SK-N-DZ (cell line): ENCODE data around the gene METTL6.
A peak's percentile ranks its signal among the peaks of the same experiment; 100 is the strongest.
"Not testable (repeated sequence)": the region's sequence is repeated elsewhere in the genome, so short reads cannot be mapped to it uniquely, and the experiment has no call there.

Experiments used
- DNase-seq: peaks from one replicate; pipeline ENCODE4 v3.0.0-alpha.2; 2015; ENCODE audit warnings: low spot score

METTL6 gene

DNA sequence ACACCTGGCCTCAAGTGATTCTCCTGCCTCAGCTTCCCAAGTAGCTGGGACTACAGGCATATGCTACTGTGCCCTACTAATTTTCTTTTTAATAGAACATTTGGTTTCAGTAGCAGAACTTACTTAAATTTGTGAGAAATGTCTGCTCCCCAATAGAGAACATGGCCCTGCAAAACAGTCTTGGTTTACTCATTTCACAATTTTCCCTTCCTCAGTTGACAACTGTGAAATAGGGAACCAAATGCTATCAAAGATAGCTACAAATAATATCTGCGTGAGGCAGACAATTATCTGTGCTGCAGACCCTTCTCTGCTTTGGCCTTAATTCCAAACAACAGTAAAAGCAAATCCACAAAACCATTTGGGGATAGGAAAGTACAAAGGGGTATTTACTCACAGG is 22.6 kb downstream of the METTL6 start:
- DNase-seq, result no peak

DNA sequence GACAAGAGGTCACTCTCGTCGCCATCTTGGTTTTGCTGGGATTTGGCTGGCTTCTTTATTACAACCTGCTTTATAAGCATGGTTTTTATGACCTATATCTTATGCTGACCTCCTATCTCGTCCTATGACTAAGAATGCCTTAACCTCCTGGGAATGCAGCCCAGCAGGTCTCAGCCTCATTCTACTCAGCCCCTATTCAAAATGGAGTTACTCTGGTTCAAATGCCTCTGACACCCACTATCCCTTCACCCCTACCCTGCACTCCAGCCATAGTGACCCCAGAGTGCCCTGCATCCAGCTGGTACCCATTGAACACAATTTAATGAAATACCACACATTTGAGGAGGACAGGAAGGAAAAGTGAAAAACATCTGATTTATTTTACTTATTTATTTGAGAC is 23.4 kb downstream of the METTL6 start:
- DNase-seq, result no peak

DNA sequence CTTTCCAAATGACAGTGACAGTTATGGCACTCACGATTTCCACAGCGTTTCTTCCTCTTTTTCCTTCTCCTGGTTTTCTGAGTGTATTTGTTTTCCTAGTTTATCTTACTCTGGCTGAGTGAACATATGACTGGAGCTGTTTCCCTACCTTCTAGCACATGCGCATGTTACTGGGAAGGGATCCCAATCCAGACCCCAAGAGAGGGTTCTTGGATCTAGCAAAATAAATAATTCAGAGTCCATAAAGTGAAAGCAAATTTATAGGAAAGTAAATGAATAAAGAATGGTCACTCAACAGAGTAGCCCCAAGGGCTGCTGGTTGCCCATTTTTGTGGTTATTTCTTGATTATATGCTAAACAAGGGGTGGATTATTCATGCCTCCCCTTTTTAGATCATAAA is 23.8 kb downstream of the METTL6 start:
- DNase-seq, result no peak

DNA sequence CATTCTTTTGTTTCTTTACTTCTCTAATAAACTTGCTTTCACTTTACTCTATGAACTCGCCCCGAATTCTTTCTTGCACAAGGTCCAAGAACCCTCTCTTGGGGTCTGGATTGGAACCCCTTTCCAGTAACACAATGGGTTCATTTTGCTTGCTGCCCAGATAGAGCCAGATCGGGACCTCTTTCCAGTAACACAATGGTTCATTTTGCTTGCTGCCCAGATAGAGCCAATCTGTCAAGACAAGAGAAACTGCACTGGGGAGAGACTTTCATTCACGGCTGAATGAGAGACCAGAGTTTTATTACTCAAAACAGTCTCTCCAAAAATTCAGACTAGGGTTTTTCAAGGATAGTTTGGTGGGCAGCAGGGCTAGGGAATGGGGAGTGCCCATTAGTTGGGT is 25.4 kb downstream of the METTL6 start:
- DNase-seq, result no peak

DNA sequence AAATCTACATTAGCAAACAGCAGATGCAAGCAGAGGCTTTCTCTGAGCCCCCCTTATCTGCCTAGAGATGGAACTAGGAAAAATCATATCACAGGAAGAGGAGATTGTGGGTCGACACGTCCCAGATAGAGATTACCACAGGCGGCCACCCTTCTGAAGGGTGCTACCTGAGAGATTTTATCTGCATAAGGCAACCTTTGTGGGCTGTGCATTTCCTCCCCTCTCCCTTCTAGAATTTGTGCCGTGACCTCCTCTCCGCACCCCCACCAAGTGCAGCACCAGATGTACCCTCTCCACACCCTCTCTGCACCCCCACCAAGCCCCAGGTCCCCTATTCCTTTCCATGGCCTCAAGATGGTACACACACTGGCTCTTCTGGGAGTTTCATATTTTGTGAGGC is 27.4 kb downstream of the METTL6 start:
- no peak for DNase-seq

DNA sequence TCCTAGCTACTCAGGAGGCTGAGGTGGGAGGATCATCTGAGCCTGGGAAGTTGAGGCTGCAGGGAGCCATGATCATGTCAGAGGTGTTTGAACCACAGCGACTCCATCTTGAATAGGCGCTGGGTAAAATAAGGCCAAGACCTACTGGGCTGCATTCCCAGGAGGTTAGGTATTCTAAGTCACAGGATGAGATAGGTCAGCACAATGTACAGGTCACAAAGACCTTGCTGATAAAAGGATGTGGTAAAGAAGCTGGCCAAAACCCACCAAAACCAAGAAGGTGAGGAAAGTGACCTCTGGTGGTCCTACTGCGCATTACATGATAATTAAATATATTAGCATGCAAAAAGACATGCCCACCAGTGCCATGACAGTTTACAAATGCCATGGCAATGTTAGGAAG is 28.6 kb downstream of the METTL6 start:
- peak; percentile 50 for DNase-seq

DNA sequence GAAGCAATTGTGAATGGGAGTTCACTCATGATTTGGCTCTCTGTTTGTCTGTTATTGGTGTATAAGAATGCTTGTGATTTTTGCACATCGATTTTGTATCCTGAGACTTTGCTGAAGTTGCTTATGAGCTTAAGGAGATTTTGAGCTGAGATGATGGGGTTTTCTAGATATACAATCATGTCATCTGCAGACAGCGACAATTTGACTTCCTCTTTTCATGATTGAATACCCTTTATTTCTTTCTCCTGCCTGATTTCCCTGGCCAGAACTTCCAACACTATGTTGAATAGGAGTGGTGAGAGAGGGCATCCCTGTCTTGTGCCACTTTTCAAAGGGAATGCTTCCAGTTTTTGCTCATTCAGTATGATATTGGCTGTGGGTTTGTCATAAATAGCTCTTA is 34.1 kb downstream of the METTL6 start:
- not testable (repeated sequence) for DNase-seq

DNA sequence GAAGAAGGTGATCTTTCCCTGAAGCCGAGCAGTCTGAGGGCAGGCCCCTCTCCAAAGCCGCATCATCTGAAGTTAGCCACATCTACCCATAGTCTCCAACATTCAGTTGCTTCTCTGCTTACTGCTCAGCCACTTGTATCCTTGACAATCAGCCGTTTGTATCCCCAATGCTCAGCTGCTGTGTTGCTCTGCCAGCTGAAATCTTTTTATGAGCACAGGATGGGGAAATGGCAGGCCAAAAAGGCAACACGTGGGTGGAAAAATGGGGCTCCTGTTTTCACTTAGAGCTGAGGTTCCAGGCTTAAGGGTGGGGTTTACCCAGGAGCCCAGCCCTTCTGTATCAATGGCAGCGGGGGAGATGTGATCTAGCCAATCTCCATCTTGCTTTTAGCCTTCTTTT is 36.3 kb downstream of the METTL6 start:
- DNase-seq, result no peak

DNA sequence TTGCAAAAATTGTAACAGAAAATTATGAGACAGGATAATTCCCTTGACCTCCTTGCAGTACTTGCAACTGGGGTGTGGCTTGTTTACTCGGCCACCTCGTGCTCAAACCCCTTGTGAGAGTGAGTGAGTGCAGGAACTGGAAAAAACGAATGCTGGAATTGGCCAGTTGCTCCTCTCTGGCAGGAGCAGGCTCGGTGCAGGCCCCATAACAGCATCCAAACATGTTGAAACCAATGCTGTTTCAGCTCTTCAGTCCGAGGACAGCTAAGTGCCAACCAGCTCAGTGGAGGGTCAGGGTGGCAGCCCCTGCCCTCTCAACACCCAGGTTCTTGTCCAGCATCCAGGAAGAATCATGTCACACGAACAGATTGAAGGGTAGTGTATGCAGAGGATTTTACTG is 36.9 kb downstream of the METTL6 start:
- DNase-seq, result no peak

DNA sequence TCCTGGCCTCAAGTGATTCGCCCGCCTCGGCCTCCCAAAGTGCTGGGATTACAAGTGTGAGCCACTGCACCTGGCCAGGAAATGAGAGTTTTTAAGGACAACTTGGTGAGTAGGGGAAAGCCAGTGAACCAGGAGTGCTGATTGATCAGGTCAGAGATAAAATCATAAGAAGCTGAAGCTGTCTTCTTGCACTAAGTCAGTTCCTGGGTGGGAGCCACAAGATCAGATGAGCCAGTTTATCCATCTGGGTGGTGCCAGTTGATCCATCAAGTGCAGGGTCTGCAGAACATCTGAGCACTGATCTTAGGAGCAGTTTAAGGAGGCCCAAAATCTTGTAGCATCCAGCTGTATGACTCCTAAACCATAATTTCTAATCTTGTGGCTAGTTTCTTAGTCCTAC is 39.0 kb downstream of the METTL6 start:
- not testable (repeated sequence) for DNase-seq

DNA sequence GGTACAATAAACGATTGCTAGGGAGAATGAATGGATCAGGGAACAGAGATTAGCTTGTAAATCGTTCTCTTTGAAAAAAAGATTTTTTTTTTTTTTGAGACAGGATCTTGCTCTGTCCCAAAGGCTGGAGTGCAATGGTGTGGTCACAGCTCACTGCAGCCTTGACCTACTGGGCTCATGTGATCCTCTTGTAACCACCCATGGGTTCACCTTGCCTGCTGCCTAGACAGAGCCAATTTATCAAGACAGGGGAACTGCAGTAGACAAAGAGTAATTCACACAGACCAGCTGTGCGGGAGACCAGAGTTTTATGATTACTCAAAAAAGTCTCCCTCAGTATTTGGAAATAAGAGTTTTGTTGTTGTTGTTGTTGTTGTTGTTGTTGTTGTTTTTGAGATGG is 39.6 kb downstream of the METTL6 start:
- DNase-seq, result no peak

DNA sequence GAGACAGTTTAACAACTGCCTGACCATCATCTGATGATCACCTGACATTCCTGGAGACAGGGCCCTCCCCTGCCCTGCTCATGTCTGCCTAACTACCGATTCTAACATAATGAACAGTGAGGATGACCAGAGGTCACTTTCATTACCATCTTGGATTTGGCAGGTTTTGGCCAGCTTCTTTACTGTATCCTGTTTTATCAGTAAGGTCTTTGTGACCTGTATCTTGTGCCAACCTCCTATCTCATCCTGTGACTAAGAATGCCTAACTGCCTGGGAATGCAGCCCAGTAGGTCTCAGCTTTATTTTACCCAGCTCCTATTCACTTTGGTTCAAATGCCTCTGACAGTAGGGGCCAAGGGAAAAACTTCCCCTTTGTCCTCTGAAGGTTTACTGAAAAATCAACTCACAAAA is 40.2 kb downstream of the METTL6 start:
- no peak for DNase-seq

DNA sequence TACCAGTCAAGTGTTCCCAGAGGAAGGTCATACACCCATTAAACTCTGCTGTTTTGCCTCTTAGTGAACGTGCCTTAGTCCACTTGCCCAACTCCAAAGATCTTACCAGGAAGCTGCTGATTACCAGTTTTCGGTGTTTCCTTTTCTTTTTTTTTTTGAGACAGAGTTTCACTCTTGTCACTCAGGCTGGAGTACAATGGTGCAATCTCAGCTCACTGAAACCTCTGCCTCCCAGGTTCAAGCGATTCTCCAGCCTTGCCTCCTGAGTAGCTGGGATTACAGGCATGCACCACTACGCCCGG is 40.7 kb downstream of the METTL6 start:
- DNase-seq, result not testable (repeated sequence)

DNA sequence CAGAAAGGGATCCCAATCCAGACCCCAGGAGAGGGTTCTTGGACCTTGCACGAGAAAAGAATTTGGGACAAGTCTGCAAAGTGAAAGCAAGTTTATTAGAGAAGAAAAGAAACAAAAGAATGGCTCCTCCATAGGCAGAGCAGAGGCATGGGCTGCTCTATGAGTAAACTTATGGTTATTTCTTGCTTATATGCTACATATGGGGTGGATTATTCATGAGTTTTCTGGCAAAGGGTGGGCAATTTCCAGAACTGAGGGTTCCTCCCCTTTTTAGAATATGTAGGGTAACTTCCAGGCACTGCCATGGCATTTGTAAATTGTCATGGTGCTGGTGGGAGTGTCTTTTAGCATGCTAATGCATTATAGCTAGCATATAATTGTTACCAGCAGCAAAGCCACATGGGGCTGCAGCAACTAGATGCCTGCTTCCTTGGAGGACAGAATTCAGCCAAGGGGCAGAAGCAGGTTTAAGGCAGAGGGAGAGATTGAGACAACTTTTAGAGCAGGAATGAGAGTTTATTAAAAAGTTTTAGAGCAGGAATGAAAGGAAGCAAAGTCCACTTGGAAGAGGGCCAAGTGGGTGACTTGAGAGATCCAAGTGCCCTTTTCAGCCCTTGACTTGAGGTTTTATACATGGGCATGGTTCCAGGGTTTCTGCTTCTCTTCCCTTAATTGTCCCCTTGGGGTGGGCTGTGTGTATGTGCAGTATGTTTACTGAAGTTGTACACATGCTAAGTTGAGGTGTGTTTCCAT is 41.3 kb downstream of the METTL6 start:
- DNase-seq, result no peak

DNA sequence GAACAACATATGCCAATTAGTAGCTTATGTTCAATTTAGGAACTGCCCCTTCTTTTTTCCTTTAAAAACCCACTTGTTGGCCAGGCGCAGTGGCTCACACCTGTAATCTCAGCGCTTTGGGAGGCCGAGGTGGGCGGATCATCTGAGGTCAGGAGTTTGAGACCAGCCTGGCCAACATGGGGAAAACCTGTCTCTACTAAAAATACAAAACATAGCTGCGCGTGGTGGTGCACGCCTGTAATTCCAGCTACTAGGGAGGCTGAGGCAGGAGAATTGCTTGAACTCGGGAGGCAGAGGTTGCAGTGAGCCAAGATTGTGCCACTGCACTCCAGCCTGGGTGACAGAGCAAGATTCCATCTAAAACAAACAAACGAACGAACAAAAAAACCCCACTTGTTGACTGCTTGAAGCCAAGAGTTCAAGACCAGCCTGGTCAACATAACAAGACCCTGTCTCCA is 42.1 kb downstream of the METTL6 start:
- DNase-seq, result not testable (repeated sequence)

DNA sequence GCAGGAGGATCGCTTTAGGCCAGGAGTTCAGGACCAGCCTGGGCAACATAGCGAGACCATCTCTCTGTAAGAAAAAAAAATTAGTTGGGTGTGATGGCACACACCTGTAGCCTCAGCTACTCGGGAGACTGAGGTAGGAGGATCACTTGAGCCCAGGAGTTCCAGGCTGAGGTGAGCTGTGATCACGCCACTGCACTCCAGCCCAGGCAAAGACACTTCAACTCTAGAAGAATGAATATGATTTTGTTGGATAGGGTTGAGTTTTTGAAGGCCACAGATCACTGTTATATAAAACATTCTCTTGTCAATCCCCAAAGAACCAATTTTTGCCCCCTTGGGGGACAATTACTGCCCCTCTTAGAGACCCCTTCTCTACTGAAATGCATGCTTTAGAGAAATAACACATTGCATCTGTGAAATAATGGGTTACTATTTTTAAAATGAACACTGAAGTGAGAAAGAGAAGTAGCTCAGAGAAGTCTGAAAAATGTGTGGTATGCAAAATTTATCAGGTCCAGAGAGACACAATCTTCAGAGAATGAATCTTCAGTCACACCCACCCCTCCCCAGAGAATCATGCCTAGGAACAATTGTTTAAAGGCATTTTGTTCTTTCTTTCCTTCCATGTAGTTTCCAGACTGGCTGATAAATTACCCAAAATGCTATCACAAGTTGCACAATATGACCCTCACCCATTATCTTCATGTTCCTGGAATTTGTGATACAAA is 42.7 kb downstream of the METTL6 start:
- no peak for DNase-seq

DNA sequence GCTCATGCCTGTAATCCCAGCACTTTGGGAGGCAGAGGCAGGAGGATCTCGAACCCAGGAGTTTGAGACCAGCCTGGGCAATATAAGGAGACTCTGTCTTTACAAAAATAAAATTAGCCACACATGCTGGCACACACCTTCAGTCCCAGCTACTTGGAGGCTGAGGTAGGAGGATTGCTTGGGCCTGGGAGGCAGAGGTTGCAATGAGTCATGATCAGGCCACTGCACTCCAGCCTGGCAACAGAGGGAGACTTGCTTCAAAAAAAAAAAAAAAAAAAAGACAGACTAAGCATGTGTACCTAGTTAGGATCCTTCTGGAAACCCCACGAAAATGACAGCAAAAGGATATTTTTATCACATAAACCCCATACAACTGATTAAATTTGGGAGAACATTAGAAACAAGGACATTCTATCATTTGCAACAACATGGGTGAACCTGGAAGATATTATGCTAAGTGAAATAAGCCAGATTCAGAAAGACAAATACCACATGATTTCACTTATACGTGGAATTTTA is 44.9 kb downstream of the METTL6 start:
- DNase-seq, result no peak

DNA sequence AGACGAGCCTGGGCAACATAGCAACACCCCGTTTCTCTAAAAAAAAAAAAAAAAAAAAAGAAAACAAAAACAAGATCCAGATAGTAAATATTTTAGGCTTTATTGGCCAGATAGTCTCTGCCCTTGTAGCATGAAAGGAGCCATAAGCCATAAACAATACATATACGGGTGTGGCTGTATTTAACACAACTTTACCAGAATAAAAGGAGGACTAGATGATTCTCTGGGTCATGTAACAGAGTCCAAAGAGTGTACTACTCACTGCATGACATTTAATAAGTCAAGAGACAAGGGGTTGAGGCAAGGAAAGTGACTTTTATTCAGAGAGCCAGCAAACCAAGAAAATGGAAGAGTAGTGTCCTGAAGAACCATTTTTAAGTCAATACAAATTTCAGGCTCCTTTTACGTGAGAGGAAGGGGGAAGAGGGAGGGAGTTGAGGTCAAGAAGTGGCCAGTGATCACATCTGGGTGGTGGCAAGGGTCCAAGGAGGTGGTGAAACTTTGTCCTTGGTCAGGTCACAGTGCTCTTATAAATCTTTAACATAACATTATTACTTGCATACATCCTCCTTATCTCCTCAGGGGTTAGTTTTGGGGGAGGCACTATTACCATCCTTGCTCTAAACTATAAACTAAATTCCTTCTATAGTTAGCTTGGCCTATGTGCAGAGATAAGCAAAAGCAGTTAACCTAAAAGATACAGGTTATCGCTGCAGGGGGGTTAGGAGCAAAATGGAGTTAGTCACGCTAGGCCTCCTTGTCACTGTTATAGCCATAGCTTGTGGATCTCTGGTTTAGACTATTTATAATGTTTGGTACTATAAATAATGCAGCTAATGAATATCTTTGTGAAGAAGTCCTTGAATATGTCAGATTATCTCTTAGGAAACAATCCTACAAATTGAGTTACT is 46.1 kb downstream of the METTL6 start:
- no peak for DNase-seq

DNA sequence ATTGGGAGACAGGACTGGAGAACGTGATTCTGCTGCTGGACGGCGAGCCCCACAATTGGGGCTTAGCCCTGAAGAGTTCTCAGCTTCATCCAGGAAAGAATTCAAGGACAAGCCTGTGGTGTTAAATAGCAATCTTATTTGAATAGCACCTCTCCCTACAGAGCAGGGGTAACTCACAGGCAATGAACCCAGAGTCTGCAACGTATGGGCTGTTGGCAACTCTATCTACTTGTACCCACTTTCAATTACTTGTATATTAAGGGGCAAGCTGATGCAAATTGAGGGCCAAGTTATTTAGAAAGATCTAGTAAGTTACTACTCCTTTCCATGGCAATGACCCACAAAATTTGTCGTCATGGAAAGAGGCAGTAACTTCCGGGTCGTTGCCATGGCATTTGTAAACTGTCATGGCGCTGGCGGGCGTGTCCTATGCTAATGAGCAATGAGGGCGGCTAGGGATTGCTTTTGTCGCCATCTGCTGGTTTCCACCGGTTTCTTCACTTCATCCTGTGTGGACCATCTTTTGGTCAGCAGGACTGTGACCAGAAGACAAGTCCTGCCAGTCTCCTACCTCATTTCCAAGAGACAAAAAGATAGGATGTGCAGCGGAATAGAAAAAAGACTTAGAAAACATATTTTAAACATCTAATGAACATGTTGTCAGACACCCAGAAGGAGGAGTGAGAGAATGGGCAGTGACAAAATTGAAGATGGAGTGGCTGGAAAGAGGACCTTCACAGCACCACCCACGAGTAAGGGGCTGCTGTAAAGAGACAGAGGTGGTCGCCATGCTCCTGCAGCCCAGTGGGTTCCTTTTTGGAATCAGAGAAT is 49.2 kb downstream of the METTL6 start:
- peak; percentile 96 for DNase-seq

DNA sequence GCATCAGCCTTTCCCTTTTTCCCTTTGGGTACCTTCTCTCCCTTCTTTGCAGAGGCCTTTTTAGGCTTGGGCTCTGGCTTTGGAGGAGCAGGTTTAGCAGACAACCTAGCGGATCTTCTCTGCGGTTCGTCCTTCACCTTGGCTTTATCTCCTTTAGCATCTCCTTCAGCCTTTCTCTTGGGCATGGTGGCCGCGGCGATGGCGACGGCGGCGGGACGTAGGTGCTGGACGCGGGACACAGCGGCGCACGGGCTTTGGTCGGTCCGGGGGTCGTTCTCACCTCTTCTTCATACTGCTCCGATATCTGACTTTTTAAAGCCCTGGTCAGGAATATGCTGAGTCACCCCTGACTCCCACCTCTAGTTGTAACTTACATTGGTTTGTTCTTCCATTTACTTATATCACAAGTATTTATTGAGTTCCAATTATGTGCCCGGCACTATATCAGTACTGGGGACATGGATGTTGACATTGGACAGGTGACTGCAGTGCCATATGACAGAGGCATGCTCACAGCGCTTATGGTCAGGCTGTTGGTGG is 51.8 kb downstream of the METTL6 start:
- DNase-seq, result no peak

DNA sequence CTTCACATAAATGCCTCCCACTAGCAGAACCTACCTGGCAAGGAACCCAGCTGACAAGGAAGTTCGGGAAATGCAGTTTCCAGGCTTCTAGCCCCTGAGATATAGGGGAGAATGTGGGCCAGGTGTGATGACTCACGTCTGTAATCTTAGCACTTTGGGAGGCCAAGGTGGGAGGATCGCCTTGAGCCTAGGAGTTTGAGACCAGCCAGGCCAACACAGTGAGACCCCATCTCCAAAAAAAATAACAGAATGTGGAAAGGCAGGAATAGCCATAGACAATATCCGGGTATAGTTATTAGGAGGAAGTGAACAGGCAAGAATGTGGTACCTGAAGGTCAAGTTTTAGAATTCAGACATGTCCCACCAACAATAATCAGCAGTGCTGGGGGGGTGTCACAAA is 54.4 kb downstream of the METTL6 start:
- DNase-seq, result no peak
